HEK293T (cell line): Measurements from ENCODE around the gene GON4L.

ENCODE experiments used
- CTBP1 ChIP-seq: fragments of 450-650 bp; IDR thresholded peaks from 2 replicates; pipeline ENCODE4 v1.6.1; 2016; ENCODE audit warnings: borderline replicate concordance
- ELF4 ChIP-seq: fragments of 450-650 bp; IDR thresholded peaks from 2 replicates; pipeline ENCODE4 v1.6.1; 2017; ENCODE audit warnings: antibody characterized with exemption
- FOXA1 ChIP-seq: fragments of 450-650 bp; IDR thresholded peaks from 2 replicates; pipeline ENCODE4 v1.6.1; 2016; ENCODE audit warnings: mild to moderate bottlenecking
- LEF1 ChIP-seq: fragments of 450-650 bp; IDR thresholded peaks from 2 replicates; pipeline ENCODE4 v1.6.1; 2017; ENCODE audit warnings: mild to moderate bottlenecking, borderline replicate concordance

DNA sequence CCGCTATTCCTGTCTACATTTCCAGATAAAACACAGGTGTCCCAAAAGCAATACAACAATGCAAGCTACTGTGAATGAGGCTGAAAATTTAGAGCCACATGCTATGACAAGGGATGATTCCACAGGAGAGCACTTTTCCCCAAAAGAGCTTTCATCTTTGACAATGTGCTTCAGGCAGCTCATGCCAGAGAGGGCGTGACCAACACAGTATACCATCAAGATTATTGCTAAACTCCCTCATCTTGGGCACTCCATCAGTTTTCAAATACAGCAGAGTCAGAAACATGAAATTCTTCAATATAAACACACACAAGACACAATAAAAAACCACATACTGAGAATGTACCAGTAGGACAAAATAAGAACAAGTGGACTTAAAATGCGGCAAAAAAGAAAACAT is 6.7 kb downstream of the GON4L start:
- no peak for TF ChIP-seq ELF4
- no peak for TF ChIP-seq CTBP1
- no peak for TF ChIP-seq LEF1
- no peak for TF ChIP-seq FOXA1
